Ishikawa (cell line): ENCODE measurements around the gene LRRC70.

Experiments used
- CREB1 ChIP-seq: IDR thresholded peaks from 2 replicates; pipeline ENCODE4 v1.6.1; 2012; ENCODE audit warnings: low read depth
- EP300 ChIP-seq: IDR thresholded peaks from 2 replicates; pipeline ENCODE4 v1.6.1; 2012; ENCODE audit warnings: borderline replicate concordance
- NFIC ChIP-seq: IDR thresholded peaks from 2 replicates; pipeline ENCODE4 v1.6.1; 2012
- RAD21 ChIP-seq: IDR thresholded peaks from 2 replicates; pipeline ENCODE4 v1.6.1; 2012; ENCODE audit warnings: low read depth
- TAF1 ChIP-seq: IDR thresholded peaks from 2 replicates; pipeline ENCODE4 v1.6.1; 2012; ENCODE audit warnings: low read depth, mild to moderate bottlenecking
- YY1 ChIP-seq: IDR thresholded peaks from 2 replicates; pipeline ENCODE4 v1.6.1; 2012; ENCODE audit warnings: low read depth
- TF ChIP-seq, protein P1 (sequence below): IDR thresholded peaks from 2 replicates; pipeline ENCODE4 v1.6.1; 2012; ENCODE audit warnings: low read depth, mild to moderate bottlenecking
- TF ChIP-seq, protein P2 (sequence below): IDR thresholded peaks from 2 replicates; pipeline ENCODE4 v1.6.1; 2012

- TF ChIP-seq, protein P1, sequence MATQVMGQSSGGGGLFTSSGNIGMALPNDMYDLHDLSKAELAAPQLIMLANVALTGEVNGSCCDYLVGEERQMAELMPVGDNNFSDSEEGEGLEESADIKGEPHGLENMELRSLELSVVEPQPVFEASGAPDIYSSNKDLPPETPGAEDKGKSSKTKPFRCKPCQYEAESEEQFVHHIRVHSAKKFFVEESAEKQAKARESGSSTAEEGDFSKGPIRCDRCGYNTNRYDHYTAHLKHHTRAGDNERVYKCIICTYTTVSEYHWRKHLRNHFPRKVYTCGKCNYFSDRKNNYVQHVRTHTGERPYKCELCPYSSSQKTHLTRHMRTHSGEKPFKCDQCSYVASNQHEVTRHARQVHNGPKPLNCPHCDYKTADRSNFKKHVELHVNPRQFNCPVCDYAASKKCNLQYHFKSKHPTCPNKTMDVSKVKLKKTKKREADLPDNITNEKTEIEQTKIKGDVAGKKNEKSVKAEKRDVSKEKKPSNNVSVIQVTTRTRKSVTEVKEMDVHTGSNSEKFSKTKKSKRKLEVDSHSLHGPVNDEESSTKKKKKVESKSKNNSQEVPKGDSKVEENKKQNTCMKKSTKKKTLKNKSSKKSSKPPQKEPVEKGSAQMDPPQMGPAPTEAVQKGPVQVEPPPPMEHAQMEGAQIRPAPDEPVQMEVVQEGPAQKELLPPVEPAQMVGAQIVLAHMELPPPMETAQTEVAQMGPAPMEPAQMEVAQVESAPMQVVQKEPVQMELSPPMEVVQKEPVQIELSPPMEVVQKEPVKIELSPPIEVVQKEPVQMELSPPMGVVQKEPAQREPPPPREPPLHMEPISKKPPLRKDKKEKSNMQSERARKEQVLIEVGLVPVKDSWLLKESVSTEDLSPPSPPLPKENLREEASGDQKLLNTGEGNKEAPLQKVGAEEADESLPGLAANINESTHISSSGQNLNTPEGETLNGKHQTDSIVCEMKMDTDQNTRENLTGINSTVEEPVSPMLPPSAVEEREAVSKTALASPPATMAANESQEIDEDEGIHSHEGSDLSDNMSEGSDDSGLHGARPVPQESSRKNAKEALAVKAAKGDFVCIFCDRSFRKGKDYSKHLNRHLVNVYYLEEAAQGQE = no peak
- TF ChIP-seq EP300 = no peak
- no peak for TF ChIP-seq RAD21
- no peak for TF ChIP-seq TAF1
- TF ChIP-seq NFIC = no peak
- TF ChIP-seq, protein P2, sequence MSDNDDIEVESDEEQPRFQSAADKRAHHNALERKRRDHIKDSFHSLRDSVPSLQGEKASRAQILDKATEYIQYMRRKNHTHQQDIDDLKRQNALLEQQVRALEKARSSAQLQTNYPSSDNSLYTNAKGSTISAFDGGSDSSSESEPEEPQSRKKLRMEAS = no peak
- TF ChIP-seq YY1 = no peak
- no peak for TF ChIP-seq CREB1
Observed at GRCh38 chr5:62568143-62568542, 10.5 kb upstream of the LRRC70 start.
